K562 (cell line): Measurements from ENCODE around the gene KCTD1. TPM values are rescaled to one million over a fixed set of nuclear protein-coding genes. Genes with fewer than 3 reads are reported as not detected.

Experiments used
- ATAC-seq: fragments of 200-7000 bp; cut with Tn5 transposase; 3 replicates; pipeline ENCODE4 v1.9.1; 2020; ENCODE audit warnings: moderate library complexity
- BruUV-seq: library from RNA; stranded (reverse); fragments of 400-500 nt; replicated peaks from 2 replicates; lab custom pipeline; 2021; lab: Mats Ljungman, UMichigan
- CTCF ChIA-PET: fragments of 300-600 bp; formaldehyde crosslinking; extraction: SDS; loops from one replicate; lab custom pipeline; 2021; ENCODE audit warnings: low intra/inter-chr PET ratio; lab: Yijun Ruan, JAX
- POLR2A ChIA-PET: fragments of 300-600, 350-650 bp; sonication (Branson Sonifier 250); formaldehyde crosslinking; extraction: SDS; loops from one replicate; lab custom pipeline; 2021; ENCODE audit warnings: antibody characterized with exemption, inconsistent platforms; lab: Yijun Ruan, JAX
- DNase-seq, 4 experiments: peaks; one replicate each; pipeline versions ENCODE4 v3.0.0 to v3.0.0-alpha.2; 2011 to 2018; ENCODE audit warnings: low spot score in 3 of 4, mixed read lengths in 3 of 4; ENCODE audit errors: extremely low read depth in 1 of 4
- FAIRE-seq: peaks from 2 replicates; lab custom pipeline; 2011; peaks lifted over from hg19 to GRCh38; lab: Jason Lieb, UNC
- H2AFZ ChIP-seq: 2 replicates; pipeline ENCODE4 v1.6.0; 2011; ENCODE audit warnings: low read depth, low read length, control low read depth, inconsistent platforms
- H3K27ac ChIP-seq: fragments of 200-600 bp; 3 replicates; pipeline ENCODE4 v1.8.0; 2011; ENCODE audit warnings: low read depth, mild to moderate bottlenecking, control low read depth, inconsistent platforms, low read length, moderate library complexity, mixed read lengths; ENCODE audit errors: extremely low read depth
- H3K27me3 ChIP-seq, 2 experiments: fragments of 300-600 bp in 1 of 2; 2 replicates in 1 of 2; 3 replicates in 1 of 2; pipeline versions ENCODE4 v1.6.0 to v1.8.0; 2011; ENCODE audit warnings: inconsistent platforms in 2 of 2, low read length in 2 of 2, mild to moderate bottlenecking in 1 of 2, mixed read lengths in 1 of 2, moderate library complexity in 1 of 2; ENCODE audit not compliant: control insufficient read depth in 2 of 2, insufficient read depth in 2 of 2
- H3K36me3 ChIP-seq: fragments of 300-600 bp; 3 replicates; pipeline ENCODE4 v1.8.0; 2011; ENCODE audit warnings: mild to moderate bottlenecking, low read length, inconsistent platforms; ENCODE audit not compliant: control insufficient read depth, insufficient read depth
- H3K4me1 ChIP-seq, 2 experiments: fragments of 200-600 bp in 1 of 2; replicated peaks in 1 of 2; 2 replicates in 1 of 2; 3 replicates in 1 of 2; pipeline versions ENCODE4 v1.5.1 to v1.8.0; 2011; ENCODE audit warnings: inconsistent platforms in 2 of 2, low read length in 2 of 2, mild to moderate bottlenecking in 1 of 2, mixed read lengths in 1 of 2, moderate library complexity in 1 of 2; ENCODE audit not compliant: control insufficient read depth in 2 of 2, insufficient read depth in 2 of 2
- H3K4me2 ChIP-seq: 2 replicates; pipeline ENCODE4 v1.6.1; 2011; ENCODE audit warnings: low read length, control low read depth, inconsistent platforms, mixed read lengths; ENCODE audit not compliant: insufficient read depth
- H3K4me3 ChIP-seq: fragments of 200-600 bp; sonication (generic), shearing (Covaris generic); 2 replicates; pipeline ENCODE4 v1.5.1; 2016; ENCODE audit warnings: control low read depth, inconsistent platforms
- H3K79me2 ChIP-seq: fragments of 200-600 bp; 3 replicates; pipeline ENCODE4 v1.8.0; 2011; ENCODE audit warnings: low read length, inconsistent platforms; ENCODE audit not compliant: control insufficient read depth, insufficient read depth
- H3K9ac ChIP-seq, 2 experiments: 2 replicates each; pipeline versions ENCODE4 v1.6.0 to v1.6.1; 2011; ENCODE audit warnings: low read depth in 2 of 2, low read length in 2 of 2, control low read depth in 1 of 2, inconsistent platforms in 1 of 2, mild to moderate bottlenecking in 1 of 2, mixed read lengths in 1 of 2; ENCODE audit not compliant: insufficient read depth in 1 of 2
- H3K9me1 ChIP-seq: one replicate; pipeline ENCODE4 v1.6.0; 2011; ENCODE audit warnings: inconsistent platforms, mild to moderate bottlenecking, low read length, moderate library complexity; ENCODE audit not compliant: control insufficient read depth, insufficient read depth
- H3K9me3 ChIP-seq: replicated peaks from 2 replicates; pipeline ENCODE4 v1.5.1; 2011; ENCODE audit warnings: low read depth, low read length, inconsistent platforms; ENCODE audit not compliant: control insufficient read depth, insufficient read depth
- H4K20me1 ChIP-seq: replicated peaks from 2 replicates; pipeline ENCODE4 v1.6.1; 2011; ENCODE audit warnings: low read length, inconsistent platforms, mixed read lengths; ENCODE audit not compliant: control insufficient read depth, insufficient read depth
- HEY1 ChIP-seq: fragments of 250-450 bp; sonication (Bioruptor Pico); IDR thresholded peaks from 2 replicates; pipeline ENCODE4 v1.5.0; 2020; ENCODE audit warnings: mild to moderate bottlenecking, moderate library complexity, borderline replicate concordance
- KLF10 ChIP-seq: fragments of 250-450 bp; sonication (Bioruptor Pico); IDR thresholded peaks from 2 replicates; pipeline ENCODE4 v1.6.1; 2021; ENCODE audit warnings: matching md5 sums
- ZKSCAN8 ChIP-seq: fragments of 200-800 bp; sonication (Bioruptor generic); IDR thresholded peaks from 2 replicates; pipeline ENCODE4 v1.6.1; 2016; ENCODE audit warnings: missing genetic modification characterization, missing compliant biosample characterization
- WGBS: fragments of 100-300 bp; shearing (Covaris generic); methylation state at CpG from one replicate; pipeline ENCODE4 v1.1.6; 2016; ENCODE audit warnings: low coverage, mixed read lengths; ENCODE audit not compliant: insufficient coverage; ENCODE audit errors: missing lambda C conversion rate; 5-methylcytosine and 5-hydroxymethylcytosine counted together
- in situ Hi-C: fragments of 300-500 bp; cut with MboI; formaldehyde crosslinking; loops from 4 replicates; pipeline ENCODE4 v1.15.0; 2018; ENCODE audit warnings: inconsistent platforms, mixed read lengths
- intact Hi-C: fragments of 100-400 bp; cut with micrococcal nuclease; formaldehyde crosslinking; loops from 2 replicates; pipeline ENCODE4 v1.14.2; 2022
- polyA plus RNA-seq, 8 experiments: library from polyadenylated mRNA; depleted of rRNA in 4 of 8; stranded (reverse) in 5 of 8; unstranded in 3 of 8; fragments of >200 nt; fragmentation: Nextera tagmentation in 2 of 8; fragmentation: Illumina TruSeq in 1 of 8; extraction: Ambion mirVana in 2 of 8; extraction: Trizol in 1 of 8; gene quantifications; 2 replicates each; pipeline versions ENCODE4 v1.2.1 to v1.2.3, GENCODE V29; 2011 to 2014; ENCODE audit warnings: inconsistent platforms in 1 of 8, missing spikeins in 1 of 8
- total RNA-seq, 7 experiments: library from RNA; depleted of rRNA in 6 of 7; stranded (reverse); fragments of >200 nt in 6 of 7; fragmentation: Illumina TruSeq in 2 of 7; extraction: Trizol in 2 of 7; gene quantifications; 2 replicates each; pipeline versions ENCODE4 v1.2.1 to v1.2.3, GENCODE V29; 2011 to 2021; ENCODE audit warnings: low replicate concordance in 1 of 7
- TF ChIP-seq, protein P1 (sequence below): sonication (generic); formaldehyde crosslinking; IDR thresholded peaks from 2 replicates; pipeline ENCODE4 v1.8.0; 2023; ENCODE audit warnings: mild to moderate bottlenecking, missing genetic modification reagents

Gene KCTD1
- total and polyA plus RNA-seq, 9 of the 15 experiments (the other 6 are each of a cell fraction or from before 2014, with no cell fraction given) = not detected

DNA sequence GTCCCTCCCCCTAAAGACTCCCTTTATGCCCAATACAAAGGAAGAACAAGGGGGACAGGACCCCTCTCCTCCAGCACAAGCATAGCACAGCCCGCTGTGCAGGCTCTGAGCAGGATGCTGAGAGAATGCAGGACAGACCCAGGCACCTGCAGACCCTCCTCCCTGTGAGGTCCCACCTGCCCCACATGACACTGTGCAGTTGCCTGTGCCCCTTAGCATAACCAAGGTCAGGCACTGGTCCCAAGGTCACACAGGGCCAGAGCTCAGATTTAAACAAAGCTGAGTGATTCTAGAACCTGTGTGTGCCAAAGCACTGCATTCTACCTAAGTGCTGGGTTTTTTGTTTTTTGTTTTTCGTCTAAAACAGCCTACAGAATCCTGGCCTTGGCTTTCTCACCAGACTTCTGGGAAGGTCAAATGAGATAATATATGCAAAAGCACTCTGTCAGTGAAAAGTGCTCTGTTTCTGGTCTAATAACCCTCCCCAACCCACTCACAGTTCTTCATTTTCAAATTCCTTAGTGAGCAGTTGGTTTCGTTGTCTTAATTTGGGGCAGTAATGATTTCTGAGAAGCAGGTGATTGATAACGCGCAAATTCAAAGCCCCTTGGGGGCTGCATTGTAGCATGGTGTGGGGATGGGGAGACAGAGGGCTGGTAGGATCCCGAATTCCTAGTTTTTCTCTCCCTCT lies 125.7 kb downstream of the KCTD1 start:
- Histone ChIP-seq H2AFZ (no peak overlapping the region), H3K9ac (no peak overlapping the region), H4K20me1 (no peaks in the 10 kb centered on the region), H3K36me3 (no peaks in the 10 kb centered on the region), H3K4me1 (no peaks in the 10 kb centered on the region), H3K9me1 (no peaks in the 10 kb centered on the region), H3K4me3 (no peak overlapping the region), H3K27ac (no peak overlapping the region), H3K79me2 (no peaks in the 10 kb centered on the region), H3K27me3 (peaks cover 4 to 25% of the 10 kb centered on the region in 2 experiments), H3K9me3 (no peaks in the 10 kb centered on the region), H3K4me2 (no peak overlapping the region)
- ATAC-seq = no peak
- BruUV-seq = no TSS peak
- TF ChIP-seq HEY1 (CRISPR knock-in tag) = no peak
- TF ChIP-seq KLF10 (CRISPR knock-in tag) = no peak
- no peak for TF ChIP-seq ZKSCAN8 (CRISPR knock-in tag)
- TF ChIP-seq, protein P1, sequence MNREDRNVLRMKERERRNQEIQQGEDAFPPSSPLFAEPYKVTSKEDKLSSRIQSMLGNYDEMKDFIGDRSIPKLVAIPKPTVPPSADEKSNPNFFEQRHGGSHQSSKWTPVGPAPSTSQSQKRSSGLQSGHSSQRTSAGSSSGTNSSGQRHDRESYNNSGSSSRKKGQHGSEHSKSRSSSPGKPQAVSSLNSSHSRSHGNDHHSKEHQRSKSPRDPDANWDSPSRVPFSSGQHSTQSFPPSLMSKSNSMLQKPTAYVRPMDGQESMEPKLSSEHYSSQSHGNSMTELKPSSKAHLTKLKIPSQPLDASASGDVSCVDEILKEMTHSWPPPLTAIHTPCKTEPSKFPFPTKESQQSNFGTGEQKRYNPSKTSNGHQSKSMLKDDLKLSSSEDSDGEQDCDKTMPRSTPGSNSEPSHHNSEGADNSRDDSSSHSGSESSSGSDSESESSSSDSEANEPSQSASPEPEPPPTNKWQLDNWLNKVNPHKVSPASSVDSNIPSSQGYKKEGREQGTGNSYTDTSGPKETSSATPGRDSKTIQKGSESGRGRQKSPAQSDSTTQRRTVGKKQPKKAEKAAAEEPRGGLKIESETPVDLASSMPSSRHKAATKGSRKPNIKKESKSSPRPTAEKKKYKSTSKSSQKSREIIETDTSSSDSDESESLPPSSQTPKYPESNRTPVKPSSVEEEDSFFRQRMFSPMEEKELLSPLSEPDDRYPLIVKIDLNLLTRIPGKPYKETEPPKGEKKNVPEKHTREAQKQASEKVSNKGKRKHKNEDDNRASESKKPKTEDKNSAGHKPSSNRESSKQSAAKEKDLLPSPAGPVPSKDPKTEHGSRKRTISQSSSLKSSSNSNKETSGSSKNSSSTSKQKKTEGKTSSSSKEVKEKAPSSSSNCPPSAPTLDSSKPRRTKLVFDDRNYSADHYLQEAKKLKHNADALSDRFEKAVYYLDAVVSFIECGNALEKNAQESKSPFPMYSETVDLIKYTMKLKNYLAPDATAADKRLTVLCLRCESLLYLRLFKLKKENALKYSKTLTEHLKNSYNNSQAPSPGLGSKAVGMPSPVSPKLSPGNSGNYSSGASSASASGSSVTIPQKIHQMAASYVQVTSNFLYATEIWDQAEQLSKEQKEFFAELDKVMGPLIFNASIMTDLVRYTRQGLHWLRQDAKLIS (CRISPR knock-in tag) = no peak
- POLR2A ChIA-PET = interaction anchor here (0.9 kb wide), 1 partner anchor 17 kb away, joined by 3 read pairs; no protein-coding TSS in a partner anchor
- intact Hi-C loops (no loop called here), in situ Hi-C loops (no loop called here)
- DNase-seq = no peak
- WGBS = 0% methylated on average over 6 of the region's 6 CpGs
- no peak for FAIRE-seq
- CTCF ChIA-PET = no interaction called here
